Kidney (tissue), 14 donors: Measurements from ENCODE around the gene ARHGEF40. TPM values are rescaled to one million over a fixed set of nuclear protein-coding genes. Genes with fewer than 3 reads are reported as not detected.
A peak's percentile ranks its signal among the peaks of the same experiment; 100 is the strongest.

Experiments used
- DNase-seq, 5 donors: peaks; one replicate each; pipeline ENCODE4 v3.0.0-alpha.2; 2013 to 2020
- FAIRE-seq: peaks from 2 replicates; lab custom pipeline; 2012; peaks lifted over from hg19 to GRCh38; lab: Jason Lieb, UNC
- H3K27ac ChIP-seq, 2 donors: one replicate each; pipeline ENCODE4 v1.7.0; 2013; ENCODE audit warnings: low read depth in 2 of 2, low read length in 2 of 2, inconsistent platforms in 1 of 2
- H3K27me3 ChIP-seq: one replicate; pipeline ENCODE4 v1.7.1; 2013; ENCODE audit warnings: low read length, inconsistent platforms; ENCODE audit not compliant: control insufficient read depth, insufficient read depth
- H3K36me3 ChIP-seq, 3 donors: one replicate each; pipeline versions ENCODE4 v1.7.0 to v1.7.1; 2013; ENCODE audit warnings: low read length in 3 of 3, control low read depth in 1 of 3, inconsistent platforms in 1 of 3; ENCODE audit not compliant: insufficient read depth in 3 of 3, control insufficient read depth in 2 of 3
- H3K4me1 ChIP-seq, 3 donors: one replicate each; pipeline versions ENCODE4 v1.7.0 to v1.7.1; 2013; ENCODE audit warnings: low read length in 3 of 3, inconsistent platforms in 1 of 3, low read depth in 1 of 3; ENCODE audit not compliant: control insufficient read depth in 2 of 3, insufficient read depth in 2 of 3
- H3K4me3 ChIP-seq, 3 donors: one replicate each; pipeline versions ENCODE4 v1.7.0 to v1.8.1; 2013; ENCODE audit warnings: low read length in 3 of 3, control low read depth in 1 of 3, inconsistent platforms in 1 of 3
- H3K9ac ChIP-seq, 3 donors: one replicate each; pipeline versions ENCODE4 v1.7.0 to v1.7.1; 2013; ENCODE audit warnings: low read length in 3 of 3, control low read depth in 1 of 3, inconsistent platforms in 1 of 3
- H3K9me3 ChIP-seq, 3 donors: one replicate each; pipeline versions ENCODE4 v1.7.0 to v1.7.1; 2013; ENCODE audit warnings: low read length in 3 of 3, control low read depth in 1 of 3, inconsistent platforms in 1 of 3; ENCODE audit not compliant: control insufficient read depth in 2 of 3, insufficient read depth in 1 of 3
- CTCF ChIP-seq: IDR thresholded peaks from 3 replicates; pipeline ENCODE4 v1.5.1; 2012; ENCODE audit warnings: mild to moderate bottlenecking, moderate library complexity, borderline replicate concordance; ENCODE audit not compliant: insufficient read depth; ENCODE audit errors: extremely low read depth
- intact Hi-C: fragments of 100-400 bp; cut with DNase I; formaldehyde crosslinking; loops from one replicate; pipeline ENCODE4 v1.11.1; 2022
- polyA plus RNA-seq: library from polyadenylated mRNA; stranded (reverse); fragments of 350-450 nt; fragmentation: Illumina TruSeq; extraction: RNeasy Lipid Tissue Mini Kit (QIAGEN cat#74804); gene quantifications from one replicate; pipeline ENCODE4 v1.2.3, GENCODE V29; 2014; ENCODE audit warnings: low read depth, low replicate concordance; ENCODE audit not compliant: insufficient read depth
- total RNA-seq: library from RNA; stranded (reverse); fragmentation: NEBNext Ultra II Directional; extraction: Animal tissue kit (Norgen Biotek cat#: 25700); gene quantifications from one replicate; pipeline ENCODE4 v1.2.1, GENCODE V29; 2021
- donor health status: control.
- donor health status: control.
- donor health status: control.
- donor health status: control.
- donor health status: control.
- donor health status: DM: yes; HTN: yes; CAD: no.
- donor health status: Normal renal cell carcinoma (clear cell type).

ARHGEF40 gene
- total and polyA plus RNA-seq, 2 donors from 2014 or later: 15.9 to 25.6 TPM

- Histone ChIP-seq H3K27ac (peak overlapping the region; percentile 85 to 86), H3K27me3 (no peaks in the 10 kb centered on the region), H3K4me3 (peak overlapping the region; percentile 28 to 80 (median 47)), H3K4me1 (peaks cover 6 to 14% (median 12%) of the 10 kb centered on the region in 3 donors), H3K36me3 (peaks cover 7 to 20% (median 18%) of the 10 kb centered on the region in 3 donors), H3K9ac (peak overlapping the region in 2 of 3 donors; percentile 39 to 61), H3K9me3 (no peaks in the 10 kb centered on the region)
- no peak for TF ChIP-seq CTCF
- intact Hi-C loops: no loop called here
- DNase-seq (peak in 2 of 5 donors; percentile 70 to 76), FAIRE-seq (no peak)
Measured at GRCh38 chr14:21072031-21072473, 1.9 kb downstream of the ARHGEF40 start.

GRCh38 chr14:21072781-21073339 is 2.8 kb downstream of the ARHGEF40 start:
- TF ChIP-seq CTCF: no peak
- Histone ChIP-seq H3K36me3 (peaks cover 9 to 24% (median 22%) of the 10 kb centered on the region in 3 donors), H3K9ac (peak overlapping the region in 1 of 3 donors; percentile 61), H3K27ac (no peak overlapping the region), H3K27me3 (no peaks in the 10 kb centered on the region), H3K9me3 (no peaks in the 10 kb centered on the region), H3K4me1 (peaks cover 6 to 14% (median 12%) of the 10 kb centered on the region in 3 donors), H3K4me3 (no peak overlapping the region)
- intact Hi-C loops: no loop called here
- FAIRE-seq: no peak
- no peak for DNase-seq

GRCh38 chr14:21073921-21074320 is 3.8 kb downstream of the ARHGEF40 start:
- intact Hi-C loops: no loop called here
- Histone ChIP-seq H3K9me3 (no peaks in the 10 kb centered on the region), H3K4me1 (peaks cover 6 to 8% (median 7%) of the 10 kb centered on the region in 3 donors), H3K27me3 (no peaks in the 10 kb centered on the region), H3K9ac (no peak overlapping the region), H3K27ac (no peak overlapping the region), H3K36me3 (peaks cover 15 to 33% (median 29%) of the 10 kb centered on the region in 3 donors), H3K4me3 (no peak overlapping the region)
- TF ChIP-seq CTCF: no peak
- FAIRE-seq (no peak), DNase-seq (no peak)
